ENCODE measurements around the gene USP17L13. TPM values are rescaled to one million over a fixed set of nuclear protein-coding genes. Genes with fewer than 3 reads are reported as not detected.
A peak's percentile ranks its signal among the peaks of the same experiment; 100 is the strongest.
"Not testable (repeated sequence)": the region's sequence is repeated elsewhere in the genome, so short reads cannot be mapped to it uniquely, and the experiment has no call there.

Gene USP17L13, protein sequence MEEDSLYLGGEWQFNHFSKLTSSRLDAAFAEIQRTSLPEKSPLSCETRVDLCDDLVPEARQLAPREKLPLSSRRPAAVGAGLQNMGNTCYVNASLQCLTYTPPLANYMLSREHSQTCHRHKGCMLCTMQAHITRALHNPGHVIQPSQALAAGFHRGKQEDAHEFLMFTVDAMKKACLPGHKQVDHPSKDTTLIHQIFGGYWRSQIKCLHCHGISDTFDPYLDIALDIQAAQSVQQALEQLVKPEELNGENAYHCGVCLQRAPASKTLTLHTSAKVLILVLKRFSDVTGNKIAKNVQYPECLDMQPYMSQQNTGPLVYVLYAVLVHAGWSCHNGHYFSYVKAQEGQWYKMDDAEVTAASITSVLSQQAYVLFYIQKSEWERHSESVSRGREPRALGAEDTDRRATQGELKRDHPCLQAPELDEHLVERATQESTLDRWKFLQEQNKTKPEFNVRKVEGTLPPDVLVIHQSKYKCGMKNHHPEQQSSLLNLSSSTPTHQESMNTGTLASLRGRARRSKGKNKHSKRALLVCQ
- total RNA-seq (ENCODE audit: low replicate concordance): 0.09 TPM in 1 of 2 replicates, not detected in the other

DNA sequence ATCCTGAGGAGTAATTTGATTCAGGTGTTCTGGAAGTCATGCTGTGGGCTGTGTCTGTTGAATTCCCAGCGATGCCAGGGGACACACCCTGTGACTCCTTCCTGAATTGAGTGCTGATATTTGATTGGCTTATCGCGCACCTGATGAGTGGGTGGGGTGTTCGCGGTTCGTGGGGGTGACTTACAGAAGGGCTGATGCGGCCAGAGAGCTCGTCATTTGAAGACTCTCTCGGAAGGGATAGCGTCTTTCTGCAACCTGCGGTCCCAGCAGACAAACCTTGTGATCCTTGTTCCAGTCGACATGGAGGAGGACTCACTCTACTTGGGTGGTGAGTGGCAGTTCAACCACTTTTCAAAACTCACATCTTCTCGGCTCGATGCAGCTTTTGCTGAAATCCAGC, at the start of gene USP17L13:
TSS of gene USP17L13 (plus strand) at position 301 of the 400 bp plus-strand sequence. CDS start at position 301, 0 bp downstream.
- not testable (repeated sequence) for H3K4me1 Mint-ChIP-seq; H3K4me3 Mint-ChIP-seq; H3K36me3 ChIP-seq; H3K27me3 ChIP-seq; H3F3A ChIP-seq (ENCODE audit: low read depth); H3K79me2 ChIP-seq (ENCODE audit: low read depth); H3K9me3 ChIP-seq (ENCODE audit: low read depth); H4K20me1 ChIP-seq (ENCODE audit: low read depth); H3K36me3 Mint-ChIP-seq; H3K27me3 Mint-ChIP-seq (ENCODE audit: insufficient read depth, low read depth); H3K4me2 ChIP-seq; H3K27ac Mint-ChIP-seq; H3K4me3 ChIP-seq; H2AFZ ChIP-seq (replicated peaks); H3K4me1 ChIP-seq; H3K9ac ChIP-seq; H3K27ac ChIP-seq; DNase-seq (ENCODE audit: low spot score); H3K9me3 Mint-ChIP-seq

DNA sequence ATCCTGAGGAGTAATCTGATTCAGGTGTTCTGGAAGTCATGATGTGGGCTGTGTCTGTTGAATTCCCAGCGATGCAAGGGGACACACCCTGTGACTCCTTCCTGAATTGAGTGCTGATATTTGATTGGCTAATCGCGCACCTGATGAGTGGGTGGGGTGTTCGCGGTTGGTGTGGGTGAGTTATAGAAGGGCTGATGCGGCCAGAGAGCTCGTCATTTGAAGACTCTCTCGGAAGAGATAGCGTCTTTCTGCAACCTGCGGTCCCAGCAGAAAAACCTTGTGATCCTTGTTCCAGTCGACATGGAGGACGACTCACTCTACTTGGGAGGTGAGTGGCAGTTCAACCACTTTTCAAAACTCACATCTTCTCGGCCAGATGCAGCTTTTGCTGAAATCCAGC, 14.3 kb upstream of the USP17L13 start, which contains the start of gene USP17L10:
TSS of gene USP17L10 (plus strand) at position 301 of the 400 bp plus-strand sequence. CDS start at position 301, 0 bp downstream.
- H3K27ac Mint-ChIP-seq; H3K4me2 ChIP-seq; H3K9me3 Mint-ChIP-seq; H3K9me3 ChIP-seq (ENCODE audit: low read depth); H3F3A ChIP-seq (ENCODE audit: low read depth); H3K27ac ChIP-seq; H3K4me3 ChIP-seq; DNase-seq (ENCODE audit: low spot score); H3K36me3 Mint-ChIP-seq; H2AFZ ChIP-seq (replicated peaks); H3K4me3 Mint-ChIP-seq; H3K9ac ChIP-seq; H3K36me3 ChIP-seq; H3K4me1 Mint-ChIP-seq; H3K4me1 ChIP-seq; H3K27me3 Mint-ChIP-seq (ENCODE audit: insufficient read depth, low read depth); H3K79me2 ChIP-seq (ENCODE audit: low read depth); H3K27me3 ChIP-seq; H4K20me1 ChIP-seq (ENCODE audit: low read depth): not testable (repeated sequence)

DNA sequence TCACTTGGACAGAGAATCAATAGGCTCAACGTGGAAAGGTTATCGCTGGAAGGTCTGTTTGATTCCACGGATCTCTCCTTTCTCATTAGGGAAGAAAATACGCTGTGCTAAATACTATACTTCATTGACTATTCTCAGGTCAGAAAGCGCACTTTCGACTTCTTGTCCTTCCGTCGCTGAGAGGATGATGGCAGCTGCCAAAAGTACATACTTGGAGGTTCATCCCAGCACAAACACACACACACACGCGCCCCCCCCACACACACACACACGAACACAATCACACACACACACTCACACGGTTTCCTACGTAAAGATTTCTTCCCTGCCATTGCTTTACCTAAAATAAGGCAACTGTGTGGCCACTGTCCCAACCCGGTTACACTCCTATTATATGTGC, 10.0 kb upstream of the USP17L13 start:
- H3K4me2 ChIP-seq; H3K9me3 ChIP-seq (ENCODE audit: low read depth); H3F3A ChIP-seq (ENCODE audit: low read depth); H3K4me1 ChIP-seq; H3K27me3 Mint-ChIP-seq (ENCODE audit: insufficient read depth, low read depth); H3K79me2 ChIP-seq (ENCODE audit: low read depth); H3K27ac ChIP-seq; H3K4me3 Mint-ChIP-seq; DNase-seq (ENCODE audit: low spot score); H3K4me3 ChIP-seq; H3K36me3 ChIP-seq; H3K36me3 Mint-ChIP-seq; H3K9me3 Mint-ChIP-seq; H2AFZ ChIP-seq (replicated peaks); H4K20me1 ChIP-seq (ENCODE audit: low read depth); H3K9ac ChIP-seq; H3K4me1 Mint-ChIP-seq; H3K27ac Mint-ChIP-seq; H3K27me3 ChIP-seq: not testable (repeated sequence)

DNA sequence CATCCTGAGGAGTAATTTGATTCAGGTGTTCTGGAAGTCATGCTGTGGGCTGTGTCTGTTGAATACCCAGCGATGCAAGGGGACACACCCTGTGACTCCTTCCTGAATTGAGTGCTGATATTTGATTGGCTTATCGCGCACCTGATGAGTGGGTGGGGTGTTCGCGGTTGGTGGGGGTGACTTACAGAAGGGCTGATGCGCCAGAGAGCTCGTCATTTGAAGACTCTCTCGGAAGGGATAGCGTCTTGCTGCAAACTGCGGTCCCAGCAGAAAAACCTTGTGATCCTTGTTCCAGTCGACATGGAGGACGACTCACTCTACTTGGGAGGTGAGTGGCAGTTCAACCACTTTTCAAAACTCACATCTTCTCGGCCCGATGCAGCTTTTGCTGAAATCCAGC, 9.6 kb upstream of the USP17L13 start, which contains the start of gene USP17L11:
TSS of gene USP17L11 (plus strand) at position 301 of the 400 bp plus-strand sequence. CDS start at position 301, 0 bp downstream.
- H3K27ac ChIP-seq; H3K4me3 Mint-ChIP-seq; H3K9ac ChIP-seq; H3K36me3 Mint-ChIP-seq; H3K27me3 Mint-ChIP-seq (ENCODE audit: insufficient read depth, low read depth); H3K27ac Mint-ChIP-seq; H3K4me2 ChIP-seq; H3K9me3 ChIP-seq (ENCODE audit: low read depth); H3K27me3 ChIP-seq; H2AFZ ChIP-seq (replicated peaks); H3K79me2 ChIP-seq (ENCODE audit: low read depth); H3F3A ChIP-seq (ENCODE audit: low read depth); H3K4me1 Mint-ChIP-seq; H3K36me3 ChIP-seq; H3K4me3 ChIP-seq; H3K4me1 ChIP-seq; DNase-seq (ENCODE audit: low spot score); H3K9me3 Mint-ChIP-seq; H4K20me1 ChIP-seq (ENCODE audit: low read depth): not testable (repeated sequence)

DNA sequence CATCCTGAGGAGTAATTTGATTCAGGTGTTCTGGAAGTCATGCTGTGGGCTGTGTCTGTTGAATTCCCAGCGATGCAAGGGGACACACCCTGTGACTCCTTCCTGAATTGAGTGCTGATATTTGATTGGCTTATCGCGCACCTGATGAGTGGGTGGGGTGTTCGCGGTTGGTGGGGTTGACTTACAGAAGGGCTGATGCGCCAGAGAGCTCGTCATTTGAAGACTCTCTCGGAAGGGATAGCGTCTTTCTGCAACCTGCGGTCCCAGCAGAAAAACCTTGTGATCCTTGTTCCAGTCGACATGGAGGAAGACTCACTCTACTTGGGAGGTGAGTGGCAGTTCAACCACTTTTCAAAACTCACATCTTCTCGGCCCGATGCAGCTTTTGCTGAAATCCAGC, 4.8 kb upstream of the USP17L13 start, which contains the start of gene USP17L12:
TSS of gene USP17L12 (plus strand) at position 301 of the 400 bp plus-strand sequence. CDS start at position 301, 0 bp downstream.
- not testable (repeated sequence) for H3K4me1 ChIP-seq; DNase-seq (ENCODE audit: low spot score); H3K9me3 Mint-ChIP-seq; H3K27me3 ChIP-seq; H2AFZ ChIP-seq (replicated peaks); H3K27ac ChIP-seq; H3K9me3 ChIP-seq (ENCODE audit: low read depth); H3K4me3 Mint-ChIP-seq; H3K9ac ChIP-seq; H3K4me1 Mint-ChIP-seq; H3K36me3 Mint-ChIP-seq; H3K36me3 ChIP-seq; H3K79me2 ChIP-seq (ENCODE audit: low read depth); H3K4me2 ChIP-seq; H3F3A ChIP-seq (ENCODE audit: low read depth); H3K4me3 ChIP-seq; H4K20me1 ChIP-seq (ENCODE audit: low read depth); H3K27me3 Mint-ChIP-seq (ENCODE audit: insufficient read depth, low read depth); H3K27ac Mint-ChIP-seq

DNA sequence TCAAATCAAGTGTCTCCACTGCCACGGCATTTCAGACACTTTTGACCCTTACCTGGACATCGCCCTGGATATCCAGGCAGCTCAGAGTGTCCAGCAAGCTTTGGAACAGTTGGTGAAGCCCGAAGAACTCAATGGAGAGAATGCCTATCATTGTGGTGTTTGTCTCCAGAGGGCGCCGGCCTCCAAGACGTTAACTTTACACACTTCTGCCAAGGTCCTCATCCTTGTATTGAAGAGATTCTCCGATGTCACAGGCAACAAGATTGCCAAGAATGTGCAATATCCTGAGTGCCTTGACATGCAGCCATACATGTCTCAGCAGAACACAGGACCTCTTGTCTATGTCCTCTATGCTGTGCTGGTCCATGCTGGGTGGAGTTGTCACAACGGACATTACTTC, 5.6 kb downstream of the USP17L13 start:
- H3K4me1 Mint-ChIP-seq; H2AFZ ChIP-seq (replicated peaks); H3K36me3 ChIP-seq; H3K27me3 ChIP-seq; H3K36me3 Mint-ChIP-seq; H3K27ac ChIP-seq; H3K4me1 ChIP-seq; DNase-seq (ENCODE audit: low spot score); H4K20me1 ChIP-seq (ENCODE audit: low read depth); H3K4me3 ChIP-seq; H3K79me2 ChIP-seq (ENCODE audit: low read depth); H3K4me2 ChIP-seq; H3K9me3 ChIP-seq (ENCODE audit: low read depth); H3K9ac ChIP-seq; H3K4me3 Mint-ChIP-seq; H3K27me3 Mint-ChIP-seq (ENCODE audit: insufficient read depth, low read depth); H3K9me3 Mint-ChIP-seq; H3F3A ChIP-seq (ENCODE audit: low read depth); H3K27ac Mint-ChIP-seq: not testable (repeated sequence)

DNA sequence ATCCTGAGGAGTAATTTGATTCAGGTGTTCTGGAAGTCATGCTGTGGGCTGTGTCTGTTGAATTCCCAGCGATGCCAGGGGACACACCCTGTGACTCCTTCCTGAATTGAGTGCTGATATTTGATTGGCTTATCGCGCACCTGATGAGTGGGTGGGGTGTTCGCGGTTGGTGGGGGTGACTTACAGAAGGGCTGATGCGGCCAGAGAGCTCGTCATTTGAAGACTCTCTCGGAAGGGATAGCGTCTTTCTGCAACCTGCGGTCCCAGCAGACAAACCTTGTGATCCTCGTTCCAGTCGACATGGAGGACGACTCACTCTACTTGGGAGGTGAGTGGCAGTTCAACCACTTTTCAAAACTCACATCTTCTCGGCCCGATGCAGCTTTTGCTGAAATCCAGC, 9.4 kb downstream of the USP17L13 start, which contains the start of gene USP17L15:
TSS of gene USP17L15 (plus strand) at position 301 of the 400 bp plus-strand sequence. CDS start at position 301, 0 bp downstream.
- not testable (repeated sequence) for H2AFZ ChIP-seq (replicated peaks); H3K9me3 Mint-ChIP-seq; H3K79me2 ChIP-seq (ENCODE audit: low read depth); H3K4me3 Mint-ChIP-seq; H3K4me1 Mint-ChIP-seq; H3K27me3 ChIP-seq; H3K9me3 ChIP-seq (ENCODE audit: low read depth); H3K9ac ChIP-seq; H3K27me3 Mint-ChIP-seq (ENCODE audit: insufficient read depth, low read depth); H3K4me3 ChIP-seq; H3K4me2 ChIP-seq; H3K36me3 ChIP-seq; H3K27ac ChIP-seq; H3K27ac Mint-ChIP-seq; H3K36me3 Mint-ChIP-seq; H3K4me1 ChIP-seq; H4K20me1 ChIP-seq (ENCODE audit: low read depth); DNase-seq (ENCODE audit: low spot score); H3F3A ChIP-seq (ENCODE audit: low read depth)

DNA sequence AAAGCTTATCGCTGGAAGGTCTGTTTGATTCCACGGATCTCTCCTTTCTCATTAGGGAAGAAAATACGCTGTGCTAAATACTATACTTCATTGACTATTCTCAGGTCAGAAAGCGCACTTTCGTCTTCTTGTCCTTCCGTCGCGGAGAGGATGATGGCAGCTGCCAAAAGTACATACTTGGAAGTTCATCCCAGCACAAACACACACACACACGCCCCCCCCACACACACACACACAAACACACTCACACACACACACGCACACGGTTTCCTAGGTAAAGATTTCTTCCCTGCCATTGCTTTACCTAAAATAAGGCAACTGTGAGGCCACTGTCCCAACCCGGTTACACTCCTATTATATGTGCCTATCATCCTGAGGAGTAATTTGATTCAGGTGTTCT, 13.8 kb downstream of the USP17L13 start:
- H3K4me1 ChIP-seq; H3F3A ChIP-seq (ENCODE audit: low read depth); H3K27me3 ChIP-seq; H4K20me1 ChIP-seq (ENCODE audit: low read depth); H3K27ac ChIP-seq; H2AFZ ChIP-seq (replicated peaks); H3K9me3 Mint-ChIP-seq; H3K4me1 Mint-ChIP-seq; H3K4me3 ChIP-seq; H3K9ac ChIP-seq; H3K27me3 Mint-ChIP-seq (ENCODE audit: insufficient read depth, low read depth); H3K36me3 Mint-ChIP-seq; H3K4me3 Mint-ChIP-seq; H3K4me2 ChIP-seq; H3K79me2 ChIP-seq (ENCODE audit: low read depth); H3K36me3 ChIP-seq; H3K27ac Mint-ChIP-seq; H3K9me3 ChIP-seq (ENCODE audit: low read depth): not testable (repeated sequence)
- peak; percentile 1 for DNase-seq (ENCODE audit: low spot score)

Data from neural progenitor cell (in vitro differentiated cells).